CD4-positive, alpha-beta T cell (primary cell): Measurements from ENCODE around the gene ADGRA1. TPM values are rescaled to one million over a fixed set of nuclear protein-coding genes. Genes with fewer than 3 reads are reported as not detected.

ENCODE experiments used
- ATAC-seq: fragments of 200-7000 bp; cut with Tn5 transposase; one replicate; pipeline ENCODE4 v1.10.0; 2022; ENCODE audit warnings: mild to moderate bottlenecking; ENCODE audit not compliant: poor library complexity
- CTCF ChIA-PET: fragments of 350-600 bp; sonication (Branson Sonifier 250); formaldehyde crosslinking; loops from one replicate; lab custom pipeline; 2021; ENCODE audit warnings: antibody characterized with exemption, inconsistent platforms; lab: Charles Lee
- POLR2A ChIA-PET: fragments of 350-600 bp; sonication (Branson Sonifier 250); formaldehyde crosslinking; loops from one replicate; lab custom pipeline; 2021; ENCODE audit warnings: antibody characterized with exemption, inconsistent platforms; lab: Charles Lee
- DNase-seq, 14 experiments: peaks; one replicate each; pipeline ENCODE4 v3.0.0-alpha.2; 2013 to 2020; ENCODE audit warnings: mixed read lengths in 2 of 14
- H3K27ac ChIP-seq, 2 donors: one replicate each; pipeline versions ENCODE4 v1.5.1 to v1.7.0; 2013; ENCODE audit warnings: low read length in 2 of 2, low read depth in 1 of 2, mild to moderate bottlenecking in 1 of 2
- H3K27me3 ChIP-seq, 2 experiments: 1 replicate in 1 of 2; 2 replicates in 1 of 2; pipeline versions ENCODE4 v1.6.1 to v1.7.0; 2013; ENCODE audit warnings: low read length in 2 of 2, control low read depth in 1 of 2, mild to moderate bottlenecking in 1 of 2, moderate library complexity in 1 of 2; ENCODE audit not compliant: insufficient read depth in 2 of 2, control insufficient read depth in 1 of 2
- H3K36me3 ChIP-seq: one replicate; pipeline ENCODE4 v1.6.1; 2013; ENCODE audit warnings: low read length, control low read depth; ENCODE audit not compliant: insufficient read depth
- H3K4me1 ChIP-seq: one replicate; pipeline ENCODE4 v1.6.1; 2013; ENCODE audit warnings: low read length, control low read depth; ENCODE audit not compliant: insufficient read depth
- H3K4me3 ChIP-seq: one replicate; pipeline ENCODE4 v1.5.1; 2013; ENCODE audit warnings: mild to moderate bottlenecking, low read length, moderate library complexity
- H3K9me3 ChIP-seq, 2 experiments: 1 replicate in 1 of 2; 2 replicates in 1 of 2; pipeline versions ENCODE4 v1.6.1 to v1.7.0; 2013; ENCODE audit warnings: low read length in 2 of 2, mild to moderate bottlenecking in 2 of 2, control low read depth in 1 of 2, moderate library complexity in 1 of 2; ENCODE audit not compliant: control insufficient read depth in 1 of 2, insufficient read depth in 1 of 2
- H3K27ac Mint-ChIP-seq: one replicate; pipeline ENCODE4 v1.8.0; 2020; ENCODE audit warnings: mixed read lengths
- H3K27me3 Mint-ChIP-seq: one replicate; pipeline ENCODE4 v1.8.0; 2021; ENCODE audit warnings: mixed read lengths
- H3K36me3 Mint-ChIP-seq: one replicate; pipeline ENCODE4 v1.8.0; 2021; ENCODE audit warnings: low read depth, mixed read lengths
- H3K4me1 Mint-ChIP-seq: one replicate; pipeline ENCODE4 v1.8.0; 2021; ENCODE audit warnings: low read depth, mixed read lengths
- H3K4me3 Mint-ChIP-seq: one replicate; pipeline ENCODE4 v1.8.0; 2020; ENCODE audit warnings: mild to moderate bottlenecking, mixed read lengths
- H3K9me3 Mint-ChIP-seq: one replicate; pipeline ENCODE4 v1.8.0; 2020; ENCODE audit warnings: mixed read lengths
- CTCF ChIP-seq: fragments of 200-600 bp; IDR thresholded peaks from one replicate; pipeline ENCODE4 v1.8.0; 2022; ENCODE audit warnings: antibody characterized with exemption, mild to moderate bottlenecking
- intact Hi-C, 2 experiments: fragments of 100-400 bp; cut with DNase I in 1 of 2; cut with micrococcal nuclease in 1 of 2; formaldehyde crosslinking; loops; one replicate each; pipeline versions ENCODE4 v1.15.1 to v1.9.0; 2023 to 2025; cut with DNase I, micrococcal nuclease
- total RNA-seq, 174 experiments: library from RNA in 2 of 174; stranded (reverse) in 2 of 174; gene quantifications; one replicate each; pipeline ENCODE4 v1.2.3 and lab custom pipeline; 2021 to 2026

ADGRA1 gene
- total RNA-seq, 2 experiments from 2014 or later: not detected

GRCh38 chr10:133090101-133090500 is 2.4 kb downstream of the ADGRA1 start:
- CTCF ChIA-PET: no interaction called here

GRCh38 chr10:133090654-133091053 is 2.9 kb downstream of the ADGRA1 start:
- Mint-ChIP-seq H3K4me1 (no peaks in the 10 kb centered on the region), H3K36me3 (no peaks in the 10 kb centered on the region), H3K27me3 (peaks cover 26% of the 10 kb centered on the region), H3K9me3 (no peaks in the 10 kb centered on the region), H3K27ac (no peak overlapping the region), H3K4me3 (no peak overlapping the region)
- DNase-seq (no peak), ATAC-seq (no peak)
- Histone ChIP-seq H3K4me3 (no peak overlapping the region), H3K27ac (no peak overlapping the region), H3K27me3 (peaks cover 11 to 13% of the 10 kb centered on the region in 2 experiments), H3K9me3 (peaks cover 0 to 26% of the 10 kb centered on the region in 2 experiments), H3K36me3 (no peaks in the 10 kb centered on the region), H3K4me1 (no peaks in the 10 kb centered on the region)
- ChIA-PET CTCF (no interaction called here), POLR2A (no interaction called here)
- TF ChIP-seq CTCF: no peak
- intact Hi-C loops: no loop called here

More at GRCh38 chr10:133090101-133090500, 2.4 kb downstream of the ADGRA1 start:
- Histone ChIP-seq H3K27me3 (peaks cover 13 to 16% of the 10 kb centered on the region in 2 experiments), H3K4me1 (no peaks in the 10 kb centered on the region), H3K9me3 (peaks cover 0 to 26% of the 10 kb centered on the region in 2 experiments), H3K36me3 (no peaks in the 10 kb centered on the region), H3K27ac (no peak overlapping the region), H3K4me3 (no peak overlapping the region)
- Mint-ChIP-seq H3K4me1 (no peaks in the 10 kb centered on the region), H3K36me3 (no peaks in the 10 kb centered on the region), H3K9me3 (no peaks in the 10 kb centered on the region), H3K4me3 (no peak overlapping the region), H3K27ac (no peak overlapping the region), H3K27me3 (peaks cover 26% of the 10 kb centered on the region)
- DNase-seq: no peak
- POLR2A ChIA-PET: no interaction called here
- ATAC-seq: no peak
- TF ChIP-seq CTCF: no peak
- intact Hi-C loops: no loop called here

GRCh38 chr10:133091316-133091715 is 3.6 kb downstream of the ADGRA1 start:
- intact Hi-C loops: no loop called here

More at GRCh38 chr10:133091316-133091715, 3.6 kb downstream of the ADGRA1 start:
- Mint-ChIP-seq H3K4me1 (no peaks in the 10 kb centered on the region), H3K9me3 (no peaks in the 10 kb centered on the region), H3K4me3 (no peak overlapping the region), H3K27ac (no peak overlapping the region), H3K36me3 (no peaks in the 10 kb centered on the region), H3K27me3 (peaks cover 26% of the 10 kb centered on the region)
- TF ChIP-seq CTCF: no peak
- no peak overlapping the region for H3K4me3 ChIP-seq
- no peaks in the 10 kb centered on the region for H3K36me3 ChIP-seq
- POLR2A ChIA-PET: no interaction called here
- ATAC-seq (no peak), DNase-seq (no peak)
- H3K27ac ChIP-seq: no peak overlapping the region
- no peaks in the 10 kb centered on the region for H3K4me1 ChIP-seq
- CTCF ChIA-PET: no interaction called here
- H3K9me3 ChIP-seq: peaks cover 0 to 20% of the 10 kb centered on the region in 2 experiments
- H3K27me3 ChIP-seq: peaks cover 8 to 12% of the 10 kb centered on the region in 2 experiments
